Fibroblast of gingiva (primary cell): ENCODE measurements around the gene TRIM46.

ENCODE experiments used
- DNase-seq: peaks from one replicate; pipeline ENCODE4 v3.0.0-alpha.2; 2011; ENCODE audit warnings: low read depth

The TRIM46 gene

GRCh38 chr1:155173478-155174323, at the start of gene TRIM46:
Gene TRIM46 (plus strand): TSS chr1:155173849. CDS start chr1:155173967, 118 bp downstream.
- DNase-seq, result peak; percentile 24

GRCh38 chr1:155124503-155125463, 48.9 kb upstream of the TRIM46 start:
- no peak for DNase-seq

DNA sequence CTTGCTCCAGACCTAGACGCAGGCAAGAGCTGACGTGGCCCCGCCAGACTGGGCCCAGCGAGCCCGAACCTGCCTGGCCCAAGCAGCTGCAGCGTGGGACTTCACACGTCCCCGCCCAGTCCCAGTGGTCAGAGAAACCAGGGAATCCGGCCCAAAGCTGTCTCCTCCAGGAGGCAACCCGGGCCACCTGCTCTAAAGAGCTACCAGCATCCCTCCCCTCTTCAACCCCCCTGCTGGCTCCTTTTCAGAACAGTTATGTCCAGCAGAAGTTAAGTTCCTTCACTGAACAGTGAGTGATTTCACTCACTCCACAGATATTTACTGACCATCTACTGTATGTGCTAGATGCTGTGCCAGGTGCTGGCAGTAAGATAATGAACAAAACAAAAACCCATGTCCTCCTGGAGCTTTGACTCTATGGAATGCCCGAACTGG, 48.1 kb upstream of the TRIM46 start:
- DNase-seq, result no peak

GRCh38 chr1:155125946-155126555, 47.6 kb upstream of the TRIM46 start:
- peak; percentile 30 for DNase-seq

- DNase-seq, result no peak
Observed at GRCh38 chr1:155126556-155127104, 47.0 kb upstream of the TRIM46 start.

DNA sequence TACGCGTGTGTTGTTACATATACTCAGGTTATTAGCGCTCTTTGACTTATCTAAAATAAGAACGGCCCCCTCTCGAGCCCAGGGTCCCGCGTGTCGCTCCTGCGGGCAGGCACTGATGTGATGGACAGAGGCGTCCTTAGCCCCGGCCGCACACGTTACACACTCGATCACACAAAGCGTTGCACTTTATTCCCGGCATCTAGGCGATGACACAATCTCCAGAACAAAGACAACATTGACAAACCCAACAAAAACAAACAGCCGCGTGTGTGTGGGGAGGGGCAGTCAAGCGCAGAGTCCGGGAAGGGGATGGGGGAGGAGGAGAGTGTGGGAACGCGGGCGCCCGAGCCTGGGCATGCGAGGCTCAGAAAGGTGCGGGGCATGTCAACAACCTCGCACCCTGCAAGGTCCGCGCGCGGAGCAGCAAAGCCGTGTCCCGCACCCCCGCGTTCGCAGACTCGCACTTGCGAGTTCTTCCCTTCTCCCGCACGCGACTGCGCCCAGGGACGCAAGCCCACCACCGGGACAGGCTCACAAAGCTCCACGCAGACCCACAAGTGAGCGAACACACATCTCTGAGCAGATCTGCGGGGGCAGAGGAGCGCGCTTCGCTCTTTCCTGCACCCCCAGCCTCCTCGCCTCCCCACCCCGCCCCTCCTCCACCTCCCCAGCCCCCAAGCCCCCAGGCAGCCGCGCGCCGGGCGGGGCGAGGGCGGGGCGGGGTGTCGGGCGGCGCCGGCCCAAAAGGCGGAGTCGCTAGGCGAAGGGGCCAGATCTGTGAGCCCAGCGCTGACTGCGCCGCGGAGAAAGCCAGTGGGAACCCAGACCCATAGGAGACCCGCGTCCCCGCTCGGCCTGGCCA, 46.3 kb upstream of the TRIM46 start, which contains the start of gene EFNA1:
Gene EFNA1 (plus strand): TSS at position 772 of the 862 bp plus-strand sequence. CDS start 102 bp downstream, outside the sequence.
- DNase-seq, result peak; percentile 71

DNA sequence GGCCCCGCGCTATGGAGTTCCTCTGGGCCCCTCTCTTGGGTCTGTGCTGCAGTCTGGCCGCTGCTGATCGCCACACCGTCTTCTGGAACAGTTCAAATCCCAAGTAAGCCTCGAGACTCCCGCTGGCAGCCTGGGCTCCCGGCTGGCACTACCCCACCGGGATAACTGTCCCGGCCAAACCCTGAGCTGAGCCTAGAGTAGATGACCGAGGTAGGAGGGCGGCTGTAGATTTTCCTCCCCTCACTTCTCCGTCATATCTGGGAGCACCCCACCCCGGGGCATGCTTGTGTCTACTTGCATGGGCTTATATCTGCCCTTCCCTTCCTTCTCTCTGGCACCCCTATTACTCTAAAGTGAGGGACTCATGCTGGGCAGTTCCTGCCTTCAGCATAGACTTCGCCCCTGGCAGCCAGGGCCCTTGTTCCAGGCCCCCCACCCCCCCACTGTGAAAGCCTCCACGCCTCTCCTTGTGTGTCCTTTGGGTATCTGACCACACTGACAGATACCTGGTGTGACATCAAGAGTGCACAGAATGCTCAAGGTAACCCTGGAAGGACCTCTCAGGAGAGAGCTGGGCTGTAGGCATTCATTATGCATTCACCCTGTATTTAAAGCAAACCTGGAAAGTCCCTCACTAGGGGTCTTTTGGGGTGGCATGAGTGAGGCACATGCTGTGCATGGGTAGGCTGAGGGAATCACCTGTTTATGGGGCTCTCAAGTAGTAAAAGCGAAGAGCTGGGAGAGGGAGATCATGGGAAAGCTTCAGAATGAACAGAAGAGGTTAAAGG, 45.5 kb upstream of the TRIM46 start:
- DNase-seq, result no peak

DNA sequence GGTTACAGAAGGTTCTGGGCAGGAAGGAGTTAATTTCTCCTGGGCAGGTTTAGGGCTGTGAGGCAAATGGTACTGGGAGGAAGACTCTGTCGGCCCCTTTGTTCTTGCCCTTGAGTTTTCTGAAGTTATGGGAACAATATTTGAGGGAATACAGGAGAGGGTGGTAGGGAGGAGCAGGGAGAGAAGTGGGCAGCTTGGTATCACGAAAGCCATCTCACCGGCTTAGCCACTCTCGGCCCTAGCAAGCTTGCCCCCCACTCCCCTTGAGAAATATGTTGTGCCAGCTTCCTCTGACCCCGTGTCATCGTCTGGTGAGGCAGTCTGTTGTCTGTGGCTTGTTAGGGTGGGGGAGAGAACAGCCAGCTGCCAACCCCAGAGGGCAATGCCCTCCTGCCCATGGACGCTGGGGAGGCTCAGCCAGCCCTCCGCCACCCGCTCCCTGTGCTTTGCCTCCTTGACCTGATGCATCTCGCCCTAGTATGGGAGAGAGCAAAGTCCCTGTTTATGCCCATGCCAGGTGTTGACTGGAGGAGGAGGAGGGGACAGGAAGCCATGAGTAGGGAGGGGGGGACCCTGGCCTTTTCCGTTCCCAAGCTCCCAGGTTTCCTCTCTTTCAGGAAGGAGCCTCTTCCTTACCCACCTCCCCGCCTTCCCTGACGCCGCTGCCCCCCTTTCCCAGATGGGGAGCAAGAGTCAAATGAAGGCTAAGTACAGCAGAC, 44.7 kb upstream of the TRIM46 start:
- no peak for DNase-seq

GRCh38 chr1:155130272-155131006, 43.2 kb upstream of the TRIM46 start:
- no peak for DNase-seq

- no peak for DNase-seq
Observed at GRCh38 chr1:155131285-155131684, 42.4 kb upstream of the TRIM46 start.

GRCh38 chr1:155131856-155132255, 41.8 kb upstream of the TRIM46 start:
- no peak for DNase-seq

GRCh38 chr1:155133799-155134281, 39.8 kb upstream of the TRIM46 start:
- DNase-seq, result no peak

DNA sequence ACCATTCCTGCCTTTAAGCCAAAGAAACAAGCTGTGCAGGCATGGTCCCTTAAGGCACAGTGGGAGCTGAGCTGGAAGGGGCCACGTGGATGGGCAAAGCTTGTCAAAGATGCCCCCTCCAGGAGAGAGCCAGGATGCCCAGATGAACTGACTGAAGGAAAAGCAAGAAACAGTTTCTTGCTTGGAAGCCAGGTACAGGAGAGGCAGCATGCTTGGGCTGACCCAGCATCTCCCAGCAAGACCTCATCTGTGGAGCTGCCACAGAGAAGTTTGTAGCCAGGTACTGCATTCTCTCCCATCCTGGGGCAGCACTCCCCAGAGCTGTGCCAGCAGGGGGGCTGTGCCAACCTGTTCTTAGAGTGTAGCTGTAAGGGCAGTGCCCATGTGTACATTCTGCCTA, 39.3 kb upstream of the TRIM46 start:
- DNase-seq, result no peak

- DNase-seq, result peak; percentile 84
Observed at GRCh38 chr1:155134880-155135414, 38.7 kb upstream of the TRIM46 start.

- DNase-seq, result peak; percentile 90
Observed at GRCh38 chr1:155135415-155136028, 38.1 kb upstream of the TRIM46 start, which contains the start of gene SLC50A1. Gene SLC50A1 (plus strand): TSS chr1:155135852. CDS start chr1:155135912, 60 bp downstream.

DNA sequence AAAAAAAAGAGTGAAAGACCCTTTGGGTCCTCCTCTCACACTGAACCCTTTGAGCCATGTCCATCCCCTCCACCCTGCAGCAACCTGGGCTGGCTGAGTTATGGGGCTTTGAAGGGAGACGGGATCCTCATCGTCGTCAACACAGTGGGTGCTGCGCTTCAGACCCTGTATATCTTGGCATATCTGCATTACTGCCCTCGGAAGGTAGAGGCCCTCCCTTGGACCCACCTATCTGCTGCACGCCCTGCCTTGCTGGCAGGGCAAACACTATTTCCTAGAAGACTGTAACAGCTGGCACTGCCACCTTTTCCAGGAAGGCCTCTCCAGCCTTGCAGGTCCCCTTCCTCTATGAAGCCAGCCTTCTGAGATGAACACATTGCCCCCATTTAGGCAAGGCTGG, 36.9 kb upstream of the TRIM46 start:
- DNase-seq, result no peak

GRCh38 chr1:155137154-155137949, 36.3 kb upstream of the TRIM46 start:
- DNase-seq, result no peak
